H9 (cell line): Measurements from ENCODE around the gene CEP63. TPM values are rescaled to one million over a fixed set of nuclear protein-coding genes. Genes with fewer than 3 reads are reported as not detected.

ENCODE experiments used
- DNase-seq: peaks from one replicate; pipeline ENCODE4 v3.0.0-alpha.2; 2017
- H2AFZ ChIP-seq: one replicate; pipeline ENCODE4 v1.6.1; 2013; ENCODE audit warnings: mild to moderate bottlenecking, low read length, control low read depth, moderate library complexity
- H2AK5ac ChIP-seq: 2 replicates; pipeline ENCODE4 v1.6.1; 2013; ENCODE audit warnings: low read length, control low read depth, mixed read lengths; ENCODE audit not compliant: insufficient read length
- H2BK120ac ChIP-seq: one replicate; pipeline ENCODE4 v1.6.1; 2013; ENCODE audit warnings: low read depth, mild to moderate bottlenecking, low read length, control low read depth, inconsistent platforms; ENCODE audit not compliant: poor library complexity, severe bottlenecking
- H2BK12ac ChIP-seq: 2 replicates; pipeline ENCODE4 v1.6.1; 2013; ENCODE audit warnings: low read length, control low read depth, mixed read lengths, low read depth; ENCODE audit not compliant: insufficient read length
- H2BK15ac ChIP-seq: 2 replicates; pipeline ENCODE4 v1.6.1; 2013; ENCODE audit warnings: low read depth, low read length, control low read depth
- H2BK20ac ChIP-seq: one replicate; pipeline ENCODE4 v1.6.1; 2013; ENCODE audit warnings: low read depth, mild to moderate bottlenecking, low read length, control low read depth, inconsistent platforms; ENCODE audit not compliant: poor library complexity, severe bottlenecking
- H2BK5ac ChIP-seq: 2 replicates; pipeline ENCODE4 v1.6.1; 2013; ENCODE audit warnings: low read length, control low read depth, mixed read lengths; ENCODE audit not compliant: insufficient read length
- H3K14ac ChIP-seq: 2 replicates; pipeline ENCODE4 v1.6.1; 2013; ENCODE audit warnings: low read length, control low read depth; ENCODE audit not compliant: insufficient read depth
- H3K18ac ChIP-seq: 2 replicates; pipeline ENCODE4 v1.6.1; 2013; ENCODE audit warnings: low read depth, mild to moderate bottlenecking, mixed read lengths, low read length, control low read depth; ENCODE audit not compliant: insufficient read length
- H3K23ac ChIP-seq: 2 replicates; pipeline ENCODE4 v1.6.1; 2013; ENCODE audit warnings: low read length, control low read depth, mixed read lengths, low read depth; ENCODE audit not compliant: insufficient read length
- H3K23me2 ChIP-seq: 2 replicates; pipeline ENCODE4 v1.6.1; 2013; ENCODE audit warnings: low read depth, mild to moderate bottlenecking, mixed read lengths, low read length, control low read depth; ENCODE audit not compliant: insufficient read length, poor library complexity, severe bottlenecking
- H3K27ac ChIP-seq: 2 replicates; pipeline ENCODE4 v1.5.1; 2013; ENCODE audit warnings: low read length, control low read depth, mixed read lengths, low read depth; ENCODE audit not compliant: insufficient read length
- H3K27me3 ChIP-seq: 2 replicates; pipeline ENCODE4 v1.6.1; 2013; ENCODE audit warnings: low read length, control low read depth, inconsistent platforms; ENCODE audit not compliant: insufficient read depth
- H3K4ac ChIP-seq: 2 replicates; pipeline ENCODE4 v1.6.1; 2013; ENCODE audit warnings: low read depth, mild to moderate bottlenecking, control low read depth, inconsistent platforms, low read length, moderate library complexity
- H3K4me1 ChIP-seq: 2 replicates; pipeline ENCODE4 v1.6.1; 2013; ENCODE audit warnings: low read length, control low read depth, inconsistent platforms; ENCODE audit not compliant: insufficient read depth
- H3K4me2 ChIP-seq: 2 replicates; pipeline ENCODE4 v1.6.1; 2013; ENCODE audit warnings: low read length, control low read depth, mixed read lengths; ENCODE audit not compliant: insufficient read length, insufficient read depth
- H3K56ac ChIP-seq: 2 replicates; pipeline ENCODE4 v1.6.1; 2013; ENCODE audit warnings: low read depth, mild to moderate bottlenecking, mixed read lengths, low read length, control low read depth; ENCODE audit not compliant: insufficient read length
- H3K79me1 ChIP-seq: 2 replicates; pipeline ENCODE4 v1.6.1; 2013; ENCODE audit warnings: low read depth, mild to moderate bottlenecking, moderate library complexity, low read length, control low read depth, inconsistent platforms; ENCODE audit not compliant: insufficient read depth, poor library complexity, severe bottlenecking
- H3K79me2 ChIP-seq: 2 replicates; pipeline ENCODE4 v1.6.1; 2013; ENCODE audit warnings: low read length, control low read depth, inconsistent platforms; ENCODE audit not compliant: insufficient read depth
- H3K9ac ChIP-seq: 2 replicates; pipeline ENCODE4 v1.6.1; 2013; ENCODE audit warnings: low read length, control low read depth, mixed read lengths; ENCODE audit not compliant: insufficient read length; ENCODE audit errors: extremely low read depth
- H3K9me3 ChIP-seq: one replicate; pipeline ENCODE4 v1.6.1; 2013; ENCODE audit warnings: low read depth, low read length, inconsistent platforms; ENCODE audit not compliant: control insufficient read depth
- H3T11ph ChIP-seq: one replicate; pipeline ENCODE4 v1.6.1; 2013; ENCODE audit warnings: mild to moderate bottlenecking, low read length, control low read depth, inconsistent platforms
- H4K20me1 ChIP-seq: one replicate; pipeline ENCODE4 v1.6.1; 2013; ENCODE audit not compliant: control insufficient read depth, insufficient read length, insufficient read depth
- H4K5ac ChIP-seq: 2 replicates; pipeline ENCODE4 v1.6.1; 2013; ENCODE audit warnings: low read depth, mild to moderate bottlenecking, mixed read lengths, low read length, control low read depth; ENCODE audit not compliant: insufficient read length
- H4K8ac ChIP-seq: replicated peaks from 2 replicates; pipeline ENCODE4 v1.6.1; 2013; ENCODE audit warnings: low read length, control low read depth, mixed read lengths, low read depth; ENCODE audit not compliant: insufficient read length
- H4K91ac ChIP-seq: 2 replicates; pipeline ENCODE4 v1.6.1; 2013; ENCODE audit warnings: low read depth, mild to moderate bottlenecking, moderate library complexity, mixed read lengths, low read length, control low read depth; ENCODE audit not compliant: insufficient read length
- H3K27ac Mint-ChIP-seq, 3 experiments: 2 replicates in 2 of 3; 3 replicates in 1 of 3; pipeline ENCODE4 v1.8.0; 2020 to 2021; ENCODE audit warnings: mixed read lengths in 3 of 3, mild to moderate bottlenecking in 1 of 3, moderate library complexity in 1 of 3
- H3K27me3 Mint-ChIP-seq: 2 replicates; pipeline ENCODE4 v1.8.0; 2021; ENCODE audit warnings: low read depth, mild to moderate bottlenecking, moderate library complexity, mixed read lengths
- H3K36me3 Mint-ChIP-seq, 3 experiments: 2 replicates in 2 of 3; 3 replicates in 1 of 3; pipeline ENCODE4 v1.8.0; 2020 to 2021; ENCODE audit warnings: low read depth in 3 of 3, mixed read lengths in 3 of 3; ENCODE audit not compliant: insufficient read depth in 1 of 3
- H3K4me1 Mint-ChIP-seq, 2 experiments: 2 replicates each; pipeline ENCODE4 v1.8.0; 2020; ENCODE audit warnings: mixed read lengths in 2 of 2
- H3K4me3 Mint-ChIP-seq, 2 experiments: 2 replicates in 1 of 2; 3 replicates in 1 of 2; pipeline ENCODE4 v1.8.0; 2020 to 2021; ENCODE audit warnings: mild to moderate bottlenecking in 2 of 2, mixed read lengths in 2 of 2, moderate library complexity in 1 of 2
- H3K9me3 Mint-ChIP-seq, 2 experiments: 2 replicates in 1 of 2; 3 replicates in 1 of 2; pipeline ENCODE4 v1.8.0; 2020; ENCODE audit warnings: mild to moderate bottlenecking in 2 of 2, mixed read lengths in 2 of 2, moderate library complexity in 1 of 2
- WGBS: extraction: QIAGEN DNeasy Blood & Tissue Kit; methylation state at CpG from one replicate; pipeline ENCODE4 v1.1.7; 2013; ENCODE audit warnings: missing lambda C conversion rate, low lambda C conversion rate, mixed read lengths; ENCODE audit not compliant: insufficient read length; ENCODE audit errors: extremely low coverage; 5-methylcytosine and 5-hydroxymethylcytosine counted together
- total RNA-seq: library from RNA; stranded (reverse); gene quantifications from 2 replicates; pipeline ENCODE4 v1.2.1, GENCODE V29; 2021
- TF ChIP-seq, protein P1 (sequence below): fragments of 200-600 bp; sonication (generic); conservative IDR thresholded peaks from 3 replicates; pipeline ENCODE4 v1.8.0; 2021; ENCODE audit warnings: antibody characterized with exemption, mild to moderate bottlenecking

Gene CEP63
- total RNA-seq, 1 experiment from 2014 or later = 16.2 TPM

DNA sequence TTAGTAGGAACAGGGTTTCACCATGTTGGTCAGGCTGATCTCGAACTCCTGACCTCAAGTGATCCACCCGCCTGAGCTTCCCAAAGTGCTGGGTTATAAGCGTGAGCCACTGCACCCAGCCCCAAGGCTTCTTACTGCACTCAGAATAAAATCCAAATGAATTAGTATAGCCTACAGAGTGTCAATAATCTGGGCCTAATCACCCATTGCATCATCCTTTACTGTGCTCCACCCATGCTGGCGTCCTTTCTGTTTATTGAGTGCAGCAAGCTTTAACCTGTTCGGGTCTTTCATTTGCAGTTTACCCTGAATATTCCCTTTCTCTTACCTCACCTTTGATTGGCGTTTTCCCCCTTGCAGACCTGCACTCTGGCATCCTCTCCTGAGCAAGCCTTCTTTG, 77.7 kb downstream of the CEP63 start:
- Histone ChIP-seq H3K9me3 (no peaks in the 10 kb centered on the region), H4K91ac (no peak overlapping the region), H3K56ac (no peak overlapping the region), H3T11ph (no peak overlapping the region), H2BK5ac (no peak overlapping the region), H3K27me3 (no peaks in the 10 kb centered on the region), H3K23ac (no peak overlapping the region), H2BK12ac (no peak overlapping the region), H3K79me1 (no peaks in the 10 kb centered on the region), H4K8ac (no peak overlapping the region), H3K79me2 (no peaks in the 10 kb centered on the region; the same call in 1 of the 2 replicates), H3K4me1 (no peaks in the 10 kb centered on the region; the same call in 1 of the 2 replicates), H3K18ac (no peak overlapping the region), H4K5ac (no peak overlapping the region), H2BK120ac (no peak overlapping the region), H3K23me2 (no peaks in the 10 kb centered on the region), H2BK15ac (no peak overlapping the region), H3K9ac (no peak overlapping the region), H2BK20ac (no peak overlapping the region), H2AFZ (no peak overlapping the region), H3K14ac (no peak overlapping the region), H3K4me2 (no peak overlapping the region), H4K20me1 (no peaks in the 10 kb centered on the region), H3K27ac (no peak overlapping the region), H2AK5ac (no peak overlapping the region), H3K4ac (no peak overlapping the region)
- Mint-ChIP-seq H3K27me3 (no peaks in the 10 kb centered on the region), H3K4me3 (no peak overlapping the region), H3K27ac (no peak overlapping the region), H3K9me3 (peaks cover 2 to 3% of the 10 kb centered on the region in 2 experiments), H3K4me1 (peaks cover 9 to 11% of the 10 kb centered on the region in 2 experiments), H3K36me3 (peaks cover 1 to 7% (median 3%) of the 10 kb centered on the region in 3 experiments; a peak in 6 of 7 replicates)
- no peak for DNase-seq
- no CpG with 5 or more reads among the region's 6 CpGs for WGBS
- TF ChIP-seq, protein P1, sequence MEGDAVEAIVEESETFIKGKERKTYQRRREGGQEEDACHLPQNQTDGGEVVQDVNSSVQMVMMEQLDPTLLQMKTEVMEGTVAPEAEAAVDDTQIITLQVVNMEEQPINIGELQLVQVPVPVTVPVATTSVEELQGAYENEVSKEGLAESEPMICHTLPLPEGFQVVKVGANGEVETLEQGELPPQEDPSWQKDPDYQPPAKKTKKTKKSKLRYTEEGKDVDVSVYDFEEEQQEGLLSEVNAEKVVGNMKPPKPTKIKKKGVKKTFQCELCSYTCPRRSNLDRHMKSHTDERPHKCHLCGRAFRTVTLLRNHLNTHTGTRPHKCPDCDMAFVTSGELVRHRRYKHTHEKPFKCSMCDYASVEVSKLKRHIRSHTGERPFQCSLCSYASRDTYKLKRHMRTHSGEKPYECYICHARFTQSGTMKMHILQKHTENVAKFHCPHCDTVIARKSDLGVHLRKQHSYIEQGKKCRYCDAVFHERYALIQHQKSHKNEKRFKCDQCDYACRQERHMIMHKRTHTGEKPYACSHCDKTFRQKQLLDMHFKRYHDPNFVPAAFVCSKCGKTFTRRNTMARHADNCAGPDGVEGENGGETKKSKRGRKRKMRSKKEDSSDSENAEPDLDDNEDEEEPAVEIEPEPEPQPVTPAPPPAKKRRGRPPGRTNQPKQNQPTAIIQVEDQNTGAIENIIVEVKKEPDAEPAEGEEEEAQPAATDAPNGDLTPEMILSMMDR = no peak
